AG04449 (cell line): ENCODE results near the gene CAPZB.

ENCODE experiments used
- CTCF ChIA-PET: fragments of 350-600 bp; formaldehyde crosslinking; extraction: SDS; loops from one replicate; lab custom pipeline; 2021; ENCODE audit warnings: antibody characterized with exemption; lab: Yijun Ruan, JAX
- POLR2A ChIA-PET: fragments of 400-600, 350-600 bp; formaldehyde crosslinking; extraction: SDS; loops from one replicate; lab custom pipeline; 2020; ENCODE audit warnings: antibody characterized with exemption, inconsistent platforms; lab: Yijun Ruan, JAX
- DNase-seq: peaks from one replicate; pipeline ENCODE4 v3.0.0-alpha.2; 2010; ENCODE audit warnings: low read depth, low spot score
- H3K4me3 ChIP-seq: 2 replicates; pipeline ENCODE4 v1.5.1; 2011; ENCODE audit warnings: low read depth, mild to moderate bottlenecking, control low read depth, low read length
- TF ChIP-seq, protein P1 (sequence below): IDR thresholded peaks from one replicate; pipeline ENCODE4 v1.5.1; 2011; ENCODE audit warnings: mild to moderate bottlenecking, moderate library complexity, low read length, control low read depth, inconsistent platforms; ENCODE audit not compliant: insufficient read depth; ENCODE audit errors: missing control alignments

Gene CAPZB

DNA sequence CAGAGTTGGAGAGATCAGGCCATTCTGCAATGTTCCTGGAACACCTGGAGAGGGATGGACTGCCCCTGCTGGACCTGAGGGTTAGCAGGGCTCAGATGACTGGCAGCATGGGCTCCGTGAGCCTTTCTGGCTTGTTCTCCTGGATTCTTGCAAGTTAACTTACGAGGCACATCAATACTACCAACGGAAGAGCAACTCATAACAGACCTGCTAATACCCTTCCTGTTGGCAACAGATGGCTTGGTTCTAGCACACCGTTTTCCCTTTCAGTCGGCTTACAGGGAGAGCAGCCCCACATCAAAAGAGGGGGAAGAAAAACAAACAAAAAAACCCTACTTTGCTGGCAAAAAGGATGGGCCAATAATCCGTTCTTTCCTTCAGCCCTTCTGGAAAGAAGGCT, 125.3 kb downstream of the CAPZB start:
- TF ChIP-seq, protein P1, sequence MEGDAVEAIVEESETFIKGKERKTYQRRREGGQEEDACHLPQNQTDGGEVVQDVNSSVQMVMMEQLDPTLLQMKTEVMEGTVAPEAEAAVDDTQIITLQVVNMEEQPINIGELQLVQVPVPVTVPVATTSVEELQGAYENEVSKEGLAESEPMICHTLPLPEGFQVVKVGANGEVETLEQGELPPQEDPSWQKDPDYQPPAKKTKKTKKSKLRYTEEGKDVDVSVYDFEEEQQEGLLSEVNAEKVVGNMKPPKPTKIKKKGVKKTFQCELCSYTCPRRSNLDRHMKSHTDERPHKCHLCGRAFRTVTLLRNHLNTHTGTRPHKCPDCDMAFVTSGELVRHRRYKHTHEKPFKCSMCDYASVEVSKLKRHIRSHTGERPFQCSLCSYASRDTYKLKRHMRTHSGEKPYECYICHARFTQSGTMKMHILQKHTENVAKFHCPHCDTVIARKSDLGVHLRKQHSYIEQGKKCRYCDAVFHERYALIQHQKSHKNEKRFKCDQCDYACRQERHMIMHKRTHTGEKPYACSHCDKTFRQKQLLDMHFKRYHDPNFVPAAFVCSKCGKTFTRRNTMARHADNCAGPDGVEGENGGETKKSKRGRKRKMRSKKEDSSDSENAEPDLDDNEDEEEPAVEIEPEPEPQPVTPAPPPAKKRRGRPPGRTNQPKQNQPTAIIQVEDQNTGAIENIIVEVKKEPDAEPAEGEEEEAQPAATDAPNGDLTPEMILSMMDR, result no peak
- no peak for DNase-seq
- no peak overlapping the region for H3K4me3 ChIP-seq
- ChIA-PET POLR2A (no interaction called here), CTCF (interaction anchor here (1.1 to 2.3 kb wide), 4 partner anchors 11 to 128 kb away, joined by 3 to 6 read pairs (median 5); no protein-coding TSS in a partner anchor)

DNA sequence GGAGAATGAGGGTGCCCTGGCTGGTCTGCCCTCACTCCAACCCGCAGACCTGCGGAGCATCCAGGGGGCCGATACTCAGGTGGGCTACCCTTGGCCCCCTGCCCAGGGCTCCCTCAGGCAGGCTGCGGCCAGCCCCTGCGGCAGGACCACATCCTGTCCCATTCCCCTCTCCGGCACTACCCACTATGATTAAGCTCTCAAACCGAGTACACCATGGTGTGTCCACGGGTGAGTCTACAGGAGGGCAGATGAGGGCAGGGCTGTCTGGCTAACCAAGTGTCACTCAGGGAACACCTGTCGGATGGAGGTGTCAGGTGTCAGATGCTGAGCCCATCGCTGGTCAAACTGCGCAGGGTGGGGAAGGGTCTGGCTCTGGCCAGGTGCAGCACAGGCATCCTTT, 126.0 kb downstream of the CAPZB start:
- DNase-seq, result no peak
- H3K4me3 ChIP-seq, result no peak overlapping the region
- POLR2A ChIA-PET, result no interaction called here
- CTCF ChIA-PET, result interaction anchor here (1.2 to 2.3 kb wide), 5 partner anchors 10 to 223 kb away, joined by 3 to 6 read pairs (median 4); no protein-coding TSS in a partner anchor
- TF ChIP-seq, protein P1, result no peak

DNA sequence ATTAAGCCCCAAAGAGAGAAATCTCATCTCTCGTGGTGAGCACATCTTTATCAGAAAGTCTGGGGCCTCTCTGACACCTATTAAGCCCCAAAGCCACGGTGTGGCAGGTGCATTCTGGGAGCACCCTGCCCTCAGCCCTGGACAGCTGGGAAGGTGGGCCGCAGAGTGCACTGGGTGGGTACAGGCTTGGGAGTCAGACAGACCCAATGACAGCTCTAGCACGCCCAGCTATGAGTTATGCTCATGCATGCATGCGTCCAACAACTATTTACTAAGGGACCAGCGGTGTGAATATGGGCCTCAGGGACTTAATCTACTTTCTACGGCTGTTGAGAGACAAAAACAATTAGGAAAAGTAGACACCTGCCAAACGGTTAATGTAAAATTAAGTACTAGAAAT, 126.6 kb downstream of the CAPZB start:
- no peak for DNase-seq
- TF ChIP-seq, protein P1, result no peak
- POLR2A ChIA-PET, result no interaction called here
- no peak overlapping the region for H3K4me3 ChIP-seq
- CTCF ChIA-PET, result interaction anchor here (1.1 to 2.3 kb wide), 6 partner anchors 9 to 224 kb away, joined by 3 to 6 read pairs (median 4); no protein-coding TSS in a partner anchor

DNA sequence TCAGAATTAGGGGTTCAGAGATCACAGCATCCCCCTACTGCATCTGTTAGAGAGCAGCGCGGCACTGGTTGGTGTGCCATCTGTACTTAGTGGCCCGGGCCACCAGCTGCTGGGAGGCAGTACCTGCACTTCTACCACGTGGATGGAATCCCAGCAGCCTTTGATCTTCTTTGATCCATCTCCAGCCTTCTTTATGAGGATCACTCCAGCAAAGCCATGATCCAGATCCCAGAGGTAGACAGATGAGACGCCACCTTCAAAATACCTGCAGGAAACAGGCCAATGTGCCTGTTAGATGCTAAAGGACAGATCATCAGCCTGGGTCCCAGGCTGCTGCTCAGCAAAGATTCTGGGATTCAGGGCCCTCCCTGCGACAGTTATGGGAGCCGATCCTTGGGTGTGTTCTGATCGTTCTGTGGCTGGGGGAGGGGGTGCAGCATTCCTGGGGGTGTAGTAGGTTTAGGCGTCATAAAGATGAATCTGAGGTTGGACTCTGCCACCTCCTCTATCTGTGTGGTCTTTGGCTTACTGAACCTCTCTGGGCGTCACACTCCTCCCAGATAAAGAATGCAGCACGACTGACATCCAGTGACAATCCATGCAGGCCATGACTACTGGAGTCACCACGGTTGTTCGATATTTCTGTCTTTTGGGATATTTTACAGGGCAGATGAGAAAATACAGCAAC, 127.9 kb downstream of the CAPZB start:
- TF ChIP-seq, protein P1, result no peak
- POLR2A ChIA-PET, result no interaction called here
- CTCF ChIA-PET, result interaction anchor here (1.0 to 1.1 kb wide), 2 partner anchors 10 to 14 kb away, joined by 3 read pairs; no protein-coding TSS in a partner anchor
- no peak for DNase-seq
- no peak overlapping the region for H3K4me3 ChIP-seq

DNA sequence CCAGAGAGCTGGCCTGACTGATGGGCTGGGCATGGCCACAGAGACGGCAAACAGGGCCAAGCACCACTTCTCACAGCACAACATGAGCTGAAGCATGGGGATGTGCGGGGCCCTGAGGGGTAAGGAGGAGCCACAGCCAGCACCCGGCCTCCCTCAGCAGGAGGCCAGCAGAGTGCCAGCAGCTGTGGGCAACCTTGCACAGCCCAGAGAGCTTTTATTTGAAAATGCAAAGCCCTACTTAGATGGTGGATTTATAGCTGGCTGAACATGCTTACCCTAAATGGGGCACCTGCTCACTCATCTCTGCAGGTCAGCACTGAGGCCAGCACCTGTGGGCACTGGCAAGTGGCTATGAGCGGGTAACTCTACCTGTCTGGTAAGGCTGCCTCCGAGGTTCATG, 129.1 kb downstream of the CAPZB start:
- TF ChIP-seq, protein P1, result no peak
- no peak for DNase-seq

DNA sequence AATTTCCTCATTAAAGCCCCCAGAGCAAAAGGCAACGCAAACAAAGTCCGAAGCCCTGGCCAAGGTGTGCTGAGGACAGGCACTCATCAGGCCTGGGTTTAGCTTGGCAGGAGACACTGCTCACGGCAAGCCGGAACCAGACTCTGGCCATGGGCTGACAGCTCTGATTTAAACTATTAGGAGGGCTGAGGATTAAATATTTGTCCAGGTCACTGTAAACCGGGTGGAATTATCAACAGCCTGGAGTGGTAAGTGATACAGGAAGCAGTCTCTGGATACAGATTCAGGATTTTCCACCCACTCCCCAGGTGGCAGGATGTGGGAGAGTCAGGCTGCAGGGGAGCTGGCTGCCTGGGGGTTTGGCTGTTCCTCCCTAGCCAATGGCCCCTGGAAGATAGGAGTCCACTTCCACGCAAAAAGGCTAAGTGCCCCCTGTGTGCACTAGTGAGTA, 130.8 kb downstream of the CAPZB start:
- POLR2A ChIA-PET, result no interaction called here
- CTCF ChIA-PET, result interaction anchor here (1.1 to 5.4 kb wide), 4 partner anchors 8 to 12 kb away, joined by 3 to 51 read pairs (median 5); no protein-coding TSS in a partner anchor
- H3K4me3 ChIP-seq, result no peak overlapping the region
- DNase-seq, result no peak
- TF ChIP-seq, protein P1, result no peak

More for the DNA sequence above, 129.1 kb downstream of the CAPZB start:
- CTCF ChIA-PET, result no interaction called here
- POLR2A ChIA-PET, result no interaction called here
- H3K4me3 ChIP-seq, result no peak overlapping the region
